Stimulated activated CD4-positive, alpha-beta T cell treated with anti-CD3 and anti-CD28 coated beads, Interleukin-4, amount 100 ng/mL, for 48 hours (primary cell): Measurements from ENCODE around the gene RNF217.

Experiments used
- DNase-seq, 2 donors: peaks; one replicate each; pipeline ENCODE4 v3.0.0-alpha.2; 2020; ENCODE audit warnings: low read depth in 2 of 2

The RNF217 gene

GRCh38 chr6:125099211-125100073 lies 137.2 kb downstream of the RNF217 start:
- peak; percentile 4 to 16 for DNase-seq

GRCh38 chr6:125100074-125100652 lies 137.9 kb downstream of the RNF217 start:
- no peak for DNase-seq

- DNase-seq: no peak
These were observed 138.9 kb downstream of the RNF217 start for GRCh38 chr6:125101128-125101527.

GRCh38 chr6:125101631-125102030 lies 139.4 kb downstream of the RNF217 start:
- no peak for DNase-seq

GRCh38 chr6:125102411-125102810 lies 140.2 kb downstream of the RNF217 start:
- no peak for DNase-seq

- DNase-seq: no peak
These were observed 140.7 kb downstream of the RNF217 start for GRCh38 chr6:125102891-125103290.

GRCh38 chr6:125104425-125104824 lies 142.2 kb downstream of the RNF217 start:
- DNase-seq: no peak

- DNase-seq: no peak
These were observed 144.8 kb downstream of the RNF217 start for GRCh38 chr6:125107048-125107447.

- no peak for DNase-seq
These were observed 145.7 kb downstream of the RNF217 start for GRCh38 chr6:125107896-125108295.

- no peak for DNase-seq
These were observed 147.8 kb downstream of the RNF217 start for GRCh38 chr6:125110056-125110455.

GRCh38 chr6:125111219-125111983 lies 149.2 kb downstream of the RNF217 start:
- DNase-seq: no peak

- DNase-seq: no peak
These were observed 150.7 kb downstream of the RNF217 start for GRCh38 chr6:125112934-125113333.

GRCh38 chr6:125114248-125114858 lies 152.1 kb downstream of the RNF217 start:
- DNase-seq: peak; percentile 12 to 18

- DNase-seq: no peak
These were observed 153.9 kb downstream of the RNF217 start for GRCh38 chr6:125116170-125116569.

- no peak for DNase-seq
These were observed 154.5 kb downstream of the RNF217 start for GRCh38 chr6:125116710-125117109.

- DNase-seq: no peak
These were observed 155.6 kb downstream of the RNF217 start for GRCh38 chr6:125117818-125118217.

GRCh38 chr6:125120054-125120590 lies 157.9 kb downstream of the RNF217 start:
- DNase-seq: no peak

- no peak for DNase-seq
These were observed 159.7 kb downstream of the RNF217 start for GRCh38 chr6:125121894-125122293.

GRCh38 chr6:125123051-125123450 lies 160.8 kb downstream of the RNF217 start:
- no peak for DNase-seq

GRCh38 chr6:125123468-125124048 lies 161.3 kb downstream of the RNF217 start:
- no peak for DNase-seq

GRCh38 chr6:125124049-125124669 lies 161.9 kb downstream of the RNF217 start:
- no peak for DNase-seq
